IPS DF 4.7 (cell line): ENCODE results near the gene MAST4.

ENCODE experiments used
- DNase-seq: peaks from one replicate; pipeline ENCODE4 v3.0.0-alpha.2; 2013; ENCODE audit warnings: low spot score; ENCODE audit errors: extremely low read depth

MAST4 gene

GRCh38 chr5:67066815-67067214 is 470.6 kb downstream of the MAST4 start:
- no peak for DNase-seq

DNA sequence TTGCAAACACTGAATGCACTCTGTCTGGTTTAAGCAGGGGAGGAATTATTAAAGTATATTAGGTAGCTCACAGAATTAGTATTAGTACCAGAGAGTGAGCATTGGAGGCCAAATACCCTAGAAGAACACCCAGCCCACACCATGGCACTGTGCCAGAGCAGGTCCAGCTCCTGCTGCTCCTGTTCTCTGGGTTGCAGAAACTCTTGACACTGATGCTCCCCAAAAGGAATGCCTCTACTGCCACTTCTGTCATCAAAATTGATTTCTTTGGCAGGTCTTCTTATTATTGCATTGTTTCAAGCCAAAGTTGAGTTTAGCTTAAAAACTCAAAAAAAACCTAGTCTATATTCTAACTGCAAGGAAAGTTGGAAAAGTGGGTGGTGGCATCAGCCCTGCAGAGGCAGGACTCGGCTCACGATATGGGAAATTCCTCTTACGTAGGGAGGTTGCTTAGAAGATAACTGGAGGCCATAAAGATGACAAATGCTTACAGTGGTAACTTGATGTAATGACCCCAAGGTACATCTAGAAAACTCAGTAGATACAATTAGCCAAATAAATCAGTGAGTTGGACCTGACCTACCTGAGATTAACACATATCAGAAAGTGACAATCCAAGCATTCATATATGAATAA is 477.0 kb downstream of the MAST4 start:
- no peak for DNase-seq

DNA sequence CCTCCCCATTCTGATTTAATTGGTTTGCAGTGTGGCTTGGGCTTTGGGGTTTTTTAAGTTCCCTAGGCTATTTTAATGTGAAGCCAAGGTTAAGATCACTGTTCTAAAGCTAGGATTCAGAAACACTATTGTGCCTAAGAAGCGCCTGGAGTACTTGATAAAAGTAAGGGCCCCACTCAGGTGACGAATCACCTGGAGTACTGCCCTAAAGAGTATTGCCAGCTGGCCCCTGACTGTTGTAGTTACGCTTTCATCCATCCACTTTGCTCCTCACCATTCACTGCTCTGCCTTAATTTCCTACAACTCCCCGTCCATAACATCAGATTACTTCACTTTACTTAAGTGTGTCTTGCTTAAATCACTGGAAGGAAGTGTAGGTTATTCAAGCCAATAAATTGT is 481.1 kb downstream of the MAST4 start:
- DNase-seq, result no peak

- no peak for DNase-seq
These were observed 485.1 kb downstream of the MAST4 start for GRCh38 chr5:67081261-67081660.

- DNase-seq, result no peak
These were observed 486.7 kb downstream of the MAST4 start for GRCh38 chr5:67082941-67083340.

- no peak for DNase-seq
These were observed 489.4 kb downstream of the MAST4 start for GRCh38 chr5:67085616-67086015.

GRCh38 chr5:67089200-67089725 is 493.1 kb downstream of the MAST4 start:
- DNase-seq, result no peak

DNA sequence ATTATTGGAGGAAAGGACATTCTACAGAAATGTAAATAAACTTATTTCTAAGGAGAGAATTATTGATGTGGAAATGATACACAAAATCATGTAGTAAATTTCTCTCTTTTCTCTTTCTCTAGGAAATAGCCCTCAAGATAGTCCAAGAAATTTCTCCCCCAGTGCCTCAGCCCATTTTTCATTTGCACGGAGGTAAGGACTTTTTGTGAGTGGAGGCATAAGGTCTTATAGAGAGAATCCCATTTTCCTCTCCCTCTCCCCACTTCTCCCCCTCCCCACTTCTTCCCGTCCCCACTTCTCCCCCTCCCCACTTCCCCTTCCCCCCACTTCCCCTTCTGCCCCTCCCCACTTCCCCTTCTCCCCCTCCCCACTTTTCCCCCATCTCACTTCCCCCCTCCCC is 493.8 kb downstream of the MAST4 start:
- no peak for DNase-seq

GRCh38 chr5:67090593-67090992 is 494.4 kb downstream of the MAST4 start:
- no peak for DNase-seq

DNA sequence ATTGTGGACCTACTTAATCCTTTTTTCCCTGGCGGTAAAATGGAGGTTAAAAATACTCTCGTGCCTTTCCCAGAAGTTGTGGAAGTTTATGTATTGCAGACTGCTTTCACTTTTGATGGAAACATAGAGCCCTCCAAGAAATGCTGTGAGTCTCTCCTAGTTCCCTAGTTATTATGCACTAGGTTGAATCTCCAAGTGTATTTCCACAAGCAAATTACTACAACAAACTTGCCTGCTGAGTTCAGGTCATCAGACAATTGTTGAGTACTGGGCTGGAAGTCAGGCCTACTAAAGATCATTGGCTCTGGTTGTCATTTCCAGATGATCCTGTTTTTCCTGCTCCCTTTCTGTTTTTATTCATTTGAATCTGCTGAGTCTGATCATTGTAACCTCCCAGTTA is 496.3 kb downstream of the MAST4 start:
- DNase-seq, result no peak

GRCh38 chr5:67093279-67093678 is 497.1 kb downstream of the MAST4 start:
- no peak for DNase-seq

DNA sequence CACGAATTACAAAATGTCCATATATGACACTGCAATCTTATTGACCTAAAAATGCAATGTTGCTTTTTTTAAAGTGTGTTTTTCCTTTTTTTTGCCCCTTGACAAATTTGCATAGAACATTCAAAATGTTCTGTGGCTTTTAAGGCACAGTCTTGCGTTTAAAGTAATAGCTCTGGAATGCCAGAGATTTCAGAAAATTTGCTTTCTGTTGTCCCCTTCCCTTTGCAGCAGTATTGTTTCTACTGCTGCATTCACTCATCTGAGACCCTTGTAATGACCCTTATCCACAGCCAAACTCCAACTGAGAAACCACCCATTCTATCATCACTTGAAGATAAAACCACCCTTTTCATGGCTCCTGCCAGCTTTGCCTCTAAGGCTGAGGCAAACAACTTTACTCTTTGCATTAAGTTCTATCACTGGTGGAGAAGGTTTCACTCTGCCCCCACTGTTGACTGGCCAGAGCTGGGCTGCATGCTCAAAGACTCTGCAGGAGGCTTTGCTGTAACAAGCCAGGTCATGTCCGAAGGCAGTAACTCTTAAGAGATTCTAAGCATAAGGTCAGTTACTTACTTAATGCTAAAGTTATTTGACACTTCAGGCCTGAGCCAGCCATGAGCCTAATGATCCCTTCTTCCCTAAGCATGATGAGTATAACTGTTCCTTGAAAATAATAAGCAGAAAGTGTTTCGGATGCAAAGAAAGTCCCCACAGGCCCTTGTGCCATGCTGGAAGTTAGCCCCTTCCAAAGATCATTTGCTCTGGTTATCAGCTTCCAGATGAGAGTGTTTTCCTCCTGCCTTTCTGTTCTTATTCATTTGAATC is 498.5 kb downstream of the MAST4 start:
- no peak for DNase-seq

- DNase-seq, result no peak
These were observed 499.4 kb downstream of the MAST4 start for GRCh38 chr5:67095346-67096171.

DNA sequence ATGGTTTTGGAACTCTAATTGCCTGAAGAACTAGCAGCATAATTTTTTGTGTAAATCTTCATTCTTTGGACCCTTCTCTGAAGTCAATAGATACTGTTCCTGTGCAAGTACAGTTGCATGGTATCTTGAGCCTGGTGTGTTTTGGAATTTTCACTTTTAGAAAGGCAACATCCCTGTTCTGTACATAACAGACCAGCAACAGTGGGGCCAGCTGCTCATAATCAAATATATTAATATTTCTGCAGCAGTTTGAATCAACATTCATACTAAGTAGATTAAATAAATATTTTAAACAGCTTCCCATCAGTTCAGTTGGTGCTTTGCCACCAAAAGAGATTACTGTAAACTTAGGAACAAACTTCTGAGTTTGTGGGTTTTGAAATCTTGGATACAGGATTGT is 502.5 kb downstream of the MAST4 start:
- DNase-seq, result no peak

DNA sequence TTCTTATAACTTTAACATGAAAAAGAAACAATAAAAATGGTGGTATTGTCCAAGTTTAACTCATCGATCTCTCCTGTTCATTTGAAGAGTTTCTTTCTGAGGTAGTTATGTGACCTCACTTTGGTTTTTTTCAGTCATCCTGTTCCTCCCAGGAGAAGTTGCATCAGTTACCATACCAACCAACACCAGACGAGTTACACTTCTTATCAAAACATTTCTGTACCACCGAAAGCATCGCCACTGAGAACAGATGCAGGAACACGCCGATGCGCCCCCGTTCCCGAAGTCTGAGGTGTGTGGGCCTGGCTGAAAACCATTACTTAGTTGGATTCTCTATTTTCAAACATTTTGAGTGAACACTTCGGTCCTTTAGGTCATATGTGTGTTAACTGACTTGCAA is 504.1 kb downstream of the MAST4 start:
- no peak for DNase-seq

- DNase-seq, result no peak
These were observed 506.5 kb downstream of the MAST4 start for GRCh38 chr5:67102708-67103107.

DNA sequence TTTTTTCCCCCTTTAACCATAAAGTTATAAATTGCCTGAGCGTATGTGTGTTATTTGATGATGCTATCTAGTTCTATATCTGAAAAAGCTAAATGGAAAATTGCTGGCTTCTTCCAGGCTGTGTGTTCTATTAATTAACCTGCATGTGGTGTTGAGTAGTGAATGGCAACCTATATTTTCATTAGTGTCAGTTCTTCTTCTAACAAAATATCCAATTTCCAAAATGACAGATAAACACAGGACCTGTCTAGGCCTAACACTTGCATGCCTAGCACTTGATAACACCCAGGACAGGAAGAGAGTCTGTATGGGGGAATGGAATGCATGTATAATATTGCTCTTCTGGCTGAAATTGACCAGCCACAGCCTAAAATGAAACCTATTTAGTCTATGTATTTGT is 508.7 kb downstream of the MAST4 start:
- DNase-seq, result no peak

- no peak for DNase-seq
These were observed 509.1 kb downstream of the MAST4 start for GRCh38 chr5:67105270-67105669.

GRCh38 chr5:67106626-67107342 is 510.6 kb downstream of the MAST4 start:
- no peak for DNase-seq

DNA sequence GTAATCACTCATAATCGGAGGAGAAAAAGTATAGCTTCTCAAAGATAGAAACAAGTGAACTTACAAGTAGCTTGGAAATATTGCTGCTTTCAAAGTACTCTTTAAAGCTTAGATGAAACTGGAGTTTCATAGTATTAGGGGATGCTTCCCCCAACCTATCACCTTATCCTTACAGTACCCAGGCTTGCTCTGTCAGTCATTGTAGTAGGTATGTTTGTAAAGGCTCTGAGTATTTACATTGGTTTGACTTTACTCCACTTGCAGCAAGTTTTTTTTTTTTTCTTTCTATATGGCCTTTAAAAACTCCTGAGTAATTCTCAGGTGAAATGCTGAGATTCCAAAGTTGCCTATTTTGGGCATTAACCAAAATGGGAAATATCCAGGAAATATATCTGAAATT is 515.6 kb downstream of the MAST4 start:
- DNase-seq, result no peak

GRCh38 chr5:67115246-67115645 is 519.1 kb downstream of the MAST4 start:
- no peak for DNase-seq
